GM12878 (cell line): ENCODE measurements around the gene PHF1. TPM values are rescaled to one million over a fixed set of nuclear protein-coding genes. Genes with fewer than 3 reads are reported as not detected.

Experiments used
- ATAC-seq: fragments of 200-7000 bp; cut with Tn5 transposase; 3 replicates; pipeline ENCODE4 v1.9.1; 2020; ENCODE audit warnings: mild to moderate bottlenecking, moderate library complexity
- BruUV-seq: library from RNA; stranded (reverse); fragments of 400-500 nt; replicated peaks from 2 replicates; lab custom pipeline; 2021; lab: Mats Ljungman, UMichigan
- CTCF ChIA-PET: fragments of 300-600 bp; sonication (Branson Sonifier 250); formaldehyde crosslinking; extraction: SDS; loops from one replicate; lab custom pipeline; 2021; ENCODE audit warnings: inconsistent platforms; lab: Yijun Ruan, JAX
- POLR2A ChIA-PET: fragments of 350-600 bp; formaldehyde crosslinking; extraction: SDS; loops from one replicate; lab custom pipeline; 2021; ENCODE audit warnings: inconsistent platforms; lab: Charles Lee
- RAD21 ChIA-PET: fragments of 300-600 bp; sonication (Branson Sonifier 250); formaldehyde crosslinking; loops from one replicate; lab custom pipeline; 2023; ENCODE audit warnings: antibody characterized with exemption; ENCODE audit not compliant: unreplicated experiment; lab: Charles Lee
- SMC1A ChIA-PET: fragments of 300-600 bp; sonication (Branson Sonifier 250); formaldehyde crosslinking; loops from one replicate; lab custom pipeline; 2023; ENCODE audit not compliant: unreplicated experiment, uncharacterized antibody; lab: Charles Lee
- DNase-seq: peaks from one replicate; pipeline ENCODE4 v3.0.0-alpha.2; 2011; ENCODE audit warnings: low read depth, low spot score
- FAIRE-seq: peaks from 3 replicates; lab custom pipeline; 2011; peaks lifted over from hg19 to GRCh38; lab: Jason Lieb, UNC
- H2AFZ ChIP-seq: 2 replicates; pipeline ENCODE4 v1.6.0; 2011; ENCODE audit warnings: low read depth, low read length, control low read depth; ENCODE audit not compliant: control insufficient read depth
- H3K27ac ChIP-seq: 2 replicates; pipeline ENCODE4 v1.5.1; 2011; ENCODE audit warnings: control low read depth; ENCODE audit not compliant: control insufficient read depth, insufficient read depth
- H3K27me3 ChIP-seq, 2 experiments: replicated peaks in 1 of 2; 2 replicates each; pipeline versions ENCODE4 v1.6.0 to v1.6.1; 2011; ENCODE audit warnings: low read length in 1 of 2; ENCODE audit not compliant: control insufficient read depth in 2 of 2, insufficient read depth in 2 of 2
- H3K36me3 ChIP-seq, 2 experiments: 2 replicates each; pipeline ENCODE4 v1.5.1; 2011; ENCODE audit warnings: low read length in 1 of 2; ENCODE audit not compliant: control insufficient read depth in 2 of 2, insufficient read depth in 2 of 2
- H3K4me1 ChIP-seq: 2 replicates; pipeline ENCODE4 v1.6.1; 2011; ENCODE audit warnings: mild to moderate bottlenecking, low read length, moderate library complexity, mixed read lengths; ENCODE audit not compliant: control insufficient read depth, insufficient read depth
- H3K4me2 ChIP-seq: 2 replicates; pipeline ENCODE4 v1.6.0; 2011; ENCODE audit warnings: control low read depth; ENCODE audit not compliant: control insufficient read depth, insufficient read depth
- H3K4me3 ChIP-seq: fragments of 200-600 bp; sonication (generic); 2 replicates; pipeline ENCODE4 v1.5.1; 2016
- H3K79me2 ChIP-seq: 2 replicates; pipeline ENCODE4 v1.6.0; 2011; ENCODE audit warnings: low read length; ENCODE audit not compliant: control insufficient read depth, insufficient read depth
- H3K9ac ChIP-seq: 2 replicates; pipeline ENCODE4 v1.8.0; 2011; ENCODE audit warnings: low read length, control low read depth, mixed read lengths; ENCODE audit not compliant: control insufficient read depth, insufficient read depth
- H3K9me3 ChIP-seq: replicated peaks from 3 replicates; pipeline ENCODE4 v1.5.1; 2011; ENCODE audit warnings: mild to moderate bottlenecking, low read length; ENCODE audit not compliant: control insufficient read depth, insufficient read depth
- H4K20me1 ChIP-seq: 2 replicates; pipeline ENCODE4 v1.6.0; 2011; ENCODE audit not compliant: control insufficient read depth, insufficient read depth
- CEBPB ChIP-seq, 2 experiments: fragments of 150-350 bp in 1 of 2; IDR thresholded peaks; 2 replicates each; pipeline ENCODE4 v1.6.1; 2012 to 2014; ENCODE audit warnings: low read depth in 2 of 2, low read length in 2 of 2, borderline replicate concordance in 1 of 2, inconsistent platforms in 1 of 2
- CHD4 ChIP-seq: fragments of 200-600 bp; sonication (generic); IDR thresholded peaks from 2 replicates; pipeline ENCODE4 v1.6.1; 2016; ENCODE audit warnings: mild to moderate bottlenecking
- E2F8 ChIP-seq: fragments of 450-650 bp; IDR thresholded peaks from 2 replicates; pipeline ENCODE4 v1.6.1; 2018; ENCODE audit warnings: mild to moderate bottlenecking, low read depth, moderate library complexity; ENCODE audit not compliant: partially characterized antibody
- EED ChIP-seq: sonication (generic); IDR thresholded peaks from 2 replicates; pipeline ENCODE4 v1.6.1; 2016; ENCODE audit warnings: antibody characterized with exemption, low read depth
- JUND ChIP-seq: IDR thresholded peaks from 2 replicates; pipeline ENCODE4 v1.6.1; 2012; ENCODE audit warnings: low read depth, mild to moderate bottlenecking, low read length, improper control_type of control experiment, moderate library complexity
- POLR2AphosphoS5 ChIP-seq: IDR thresholded peaks from 2 replicates; pipeline ENCODE4 v1.6.1; 2011; ENCODE audit warnings: mild to moderate bottlenecking, low read length, inconsistent platforms
- RELA ChIP-seq: fragments of 450-650 bp; IDR thresholded peaks from 2 replicates; pipeline ENCODE4 v1.8.0; 2014; ENCODE audit warnings: borderline replicate concordance; ENCODE audit not compliant: partially characterized antibody
- SRF ChIP-seq, 2 experiments: IDR thresholded peaks; 2 replicates each; pipeline ENCODE4 v1.6.1; 2011; ENCODE audit warnings: low read depth in 2 of 2, low read length in 2 of 2, mild to moderate bottlenecking in 1 of 2, moderate library complexity in 1 of 2
- STAT1 ChIP-seq: fragments of 450-650 bp; conservative IDR thresholded peaks from 2 replicates; pipeline ENCODE4 v1.6.1; 2014; ENCODE audit warnings: antibody characterized with exemption, mild to moderate bottlenecking
- TCF7 ChIP-seq: IDR thresholded peaks from 2 replicates; pipeline ENCODE4 v1.6.1; 2014; ENCODE audit warnings: antibody characterized with exemption, borderline replicate concordance
- WRNIP1 ChIP-seq: IDR thresholded peaks from 2 replicates; pipeline ENCODE4 v1.6.1; 2011; ENCODE audit warnings: low read depth, low read length, improper control_type of control experiment, borderline replicate concordance
- ZBTB11 ChIP-seq: fragments of 450-650 bp; formaldehyde crosslinking; IDR thresholded peaks from 2 replicates; pipeline ENCODE4 v1.5.0; 2022; ENCODE audit warnings: mild to moderate bottlenecking, missing genetic modification characterization
- ZNF592 ChIP-seq: fragments of 450-650 bp; IDR thresholded peaks from 2 replicates; pipeline ENCODE4 v1.6.1; 2017; ENCODE audit warnings: mild to moderate bottlenecking, moderate library complexity
- WGBS: methylation state at CpG from one replicate; pipeline ENCODE4 v1.1.6; 2016; ENCODE audit warnings: low lambda C conversion rate; ENCODE audit not compliant: insufficient replicate concordance, insufficient coverage; ENCODE audit errors: missing lambda C conversion rate; 5-methylcytosine and 5-hydroxymethylcytosine counted together
- in situ Hi-C: fragments of 300-500 bp; cut with MboI; formaldehyde crosslinking; loops from 9 replicates; pipeline ENCODE4 v1.14.3; 2018; ENCODE audit warnings: mixed read lengths
- intact Hi-C: fragments of 100-400 bp; cut with micrococcal nuclease; formaldehyde crosslinking; loops from one replicate; pipeline ENCODE4 v1.14.2; 2022; ENCODE audit not compliant: unreplicated experiment
- polyA plus RNA-seq, 11 experiments: library from polyadenylated mRNA; depleted of rRNA in 4 of 11; unstranded in 6 of 11; stranded (reverse) in 5 of 11; fragments of >200 nt; fragmentation: Nextera tagmentation in 4 of 11; fragmentation: Illumina TruSeq in 1 of 11; extraction: Ambion mirVana in 4 of 11; extraction: Trizol in 1 of 11; gene quantifications; 1 replicate in 1 of 11; 2 replicates in 10 of 11; pipeline versions ENCODE4 v1.2.1 to v1.2.3, GENCODE V29; 2011 to 2016; ENCODE audit warnings: inconsistent platforms in 2 of 11, missing spikeins in 2 of 11, low read depth in 1 of 11
- total RNA-seq, 4 experiments: library from RNA; depleted of rRNA in 3 of 4; stranded (reverse); fragments of >200 nt in 3 of 4; fragmentation: Illumina TruSeq in 1 of 4; extraction: Trizol in 1 of 4; gene quantifications; 2 replicates each; pipeline versions ENCODE4 v1.2.1 to v1.2.3, GENCODE V29; 2013 to 2021

The PHF1 gene
- total and polyA plus RNA-seq, 10 of the 15 experiments (the other 5 are each of a cell fraction or from before 2014, with no cell fraction given): 1.3 to 17.8 (median 6.2) TPM

GRCh38 chr6:33456156-33456555, 45.3 kb downstream of the PHF1 start:
- no peak overlapping the region for H3K4me3 ChIP-seq
- intact Hi-C loops (no loop called here), in situ Hi-C loops (no loop called here)
- H3K27me3 ChIP-seq: no peaks in the 10 kb centered on the region
- no peaks in the 10 kb centered on the region; a peak in 1 of 4 replicates for H3K36me3 ChIP-seq
- BruUV-seq: no TSS peak
- H3K79me2 ChIP-seq: peaks cover 17% of the 10 kb centered on the region
- no peak for FAIRE-seq
- TF ChIP-seq RELA (no peak), WRNIP1 (no peak), TCF7 (no peak), CEBPB (IDR thresholded peaks at IDR 0.05; ENCODE audit: borderline replicate concordance in 1 of 2, low read depth in 2 of 2, low read length in 2 of 2) (no peak), ZBTB11 (CRISPR knock-in tag) (no peak), E2F8 (no peak), ZNF592 (no peak), SRF (IDR thresholded peaks at IDR 0.05; ENCODE audit: low read depth in 2 of 2, low read length in 2 of 2) (no peak), JUND (no peak), STAT1 (no peak), CHD4 (no peak), EED (no peak), POLR2AphosphoS5 (no peak)
- H4K20me1 ChIP-seq: no peaks in the 10 kb centered on the region
- DNase-seq: no peak
- POLR2A ChIA-PET: no interaction called here
- 98% methylated on average over 12 of the region's 12 CpGs for WGBS
- RAD21 ChIA-PET: interaction anchor here (0.8 kb wide), 1 partner anchor 38 kb away, joined by 3 read pairs; the partner anchor contains the start of gene CUTA
- SMC1A ChIA-PET: interaction anchor here (1.5 kb wide), 1 partner anchor 26 kb away, joined by 4 read pairs; no protein-coding TSS in a partner anchor
- H3K4me1 ChIP-seq: peaks cover 3% of the 10 kb centered on the region; the same call in 1 of the 2 replicates
- H2AFZ ChIP-seq: no peak overlapping the region
- CTCF ChIA-PET: interaction anchor here (1.1 kb wide), 1 partner anchor 65 kb away, joined by 3 read pairs; no protein-coding TSS in a partner anchor
- H3K9ac ChIP-seq: no peak overlapping the region
- H3K27ac ChIP-seq: no peak overlapping the region
- H3K4me2 ChIP-seq: no peak overlapping the region
- no peak for ATAC-seq
- H3K9me3 ChIP-seq: no peaks in the 10 kb centered on the region
